Measurements from ENCODE around the gene GANC.

Gene GANC

DNA sequence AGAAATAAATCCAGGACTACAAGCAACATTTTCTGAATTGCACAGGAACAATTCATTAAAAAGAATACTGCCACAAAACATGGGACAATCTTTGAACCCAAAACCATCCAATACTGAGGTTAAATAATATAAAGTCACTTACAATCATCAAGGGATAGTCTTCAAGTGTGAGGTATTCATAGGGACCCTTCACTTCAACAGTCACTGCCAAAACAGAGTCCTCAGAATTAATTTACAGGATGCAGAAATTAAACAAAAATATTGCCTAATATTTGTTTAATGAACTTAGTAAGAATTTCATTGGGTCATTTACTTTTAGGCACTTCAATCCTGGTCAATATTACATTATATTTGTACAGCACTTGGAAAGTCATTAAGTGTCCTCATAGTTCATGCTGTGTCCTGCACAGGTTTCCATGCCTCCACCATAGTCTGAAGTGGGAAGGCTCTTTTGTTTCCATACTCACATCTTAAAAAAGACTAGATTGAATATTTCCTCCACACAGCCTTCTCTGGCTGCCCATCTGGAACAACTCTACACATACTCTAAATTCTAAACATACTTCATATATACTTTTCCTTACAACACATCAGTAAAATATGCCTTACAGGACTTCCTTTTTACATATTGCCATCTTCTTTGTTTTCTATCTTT lies 33.3 kb upstream of the GANC start:
- no peak for TF ChIP-seq EZH2phosphoT487 (IDR thresholded peaks at IDR 0.05; ENCODE audit: low read length)
- TF ChIP-seq, protein P1, sequence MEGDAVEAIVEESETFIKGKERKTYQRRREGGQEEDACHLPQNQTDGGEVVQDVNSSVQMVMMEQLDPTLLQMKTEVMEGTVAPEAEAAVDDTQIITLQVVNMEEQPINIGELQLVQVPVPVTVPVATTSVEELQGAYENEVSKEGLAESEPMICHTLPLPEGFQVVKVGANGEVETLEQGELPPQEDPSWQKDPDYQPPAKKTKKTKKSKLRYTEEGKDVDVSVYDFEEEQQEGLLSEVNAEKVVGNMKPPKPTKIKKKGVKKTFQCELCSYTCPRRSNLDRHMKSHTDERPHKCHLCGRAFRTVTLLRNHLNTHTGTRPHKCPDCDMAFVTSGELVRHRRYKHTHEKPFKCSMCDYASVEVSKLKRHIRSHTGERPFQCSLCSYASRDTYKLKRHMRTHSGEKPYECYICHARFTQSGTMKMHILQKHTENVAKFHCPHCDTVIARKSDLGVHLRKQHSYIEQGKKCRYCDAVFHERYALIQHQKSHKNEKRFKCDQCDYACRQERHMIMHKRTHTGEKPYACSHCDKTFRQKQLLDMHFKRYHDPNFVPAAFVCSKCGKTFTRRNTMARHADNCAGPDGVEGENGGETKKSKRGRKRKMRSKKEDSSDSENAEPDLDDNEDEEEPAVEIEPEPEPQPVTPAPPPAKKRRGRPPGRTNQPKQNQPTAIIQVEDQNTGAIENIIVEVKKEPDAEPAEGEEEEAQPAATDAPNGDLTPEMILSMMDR (IDR thresholded peaks at IDR 0.05; ENCODE audit: low read length) = no peak
- TF ChIP-seq EZH2 (optimal IDR thresholded peaks at IDR 0.05; ENCODE audit: low read depth, low read length) = no peak
- no peaks in the 10 kb centered on the region; the same call in 1 of the 2 replicates for H3K79me2 ChIP-seq (ENCODE audit: low read length)
- H3K9me2 ChIP-seq (replicated peaks; ENCODE audit: insufficient read depth, low read length) = no peaks in the 10 kb centered on the region
- H3K27ac ChIP-seq (ENCODE audit: low read length) = no peak overlapping the region
- no peaks in the 10 kb centered on the region for H4K20me1 ChIP-seq (ENCODE audit: insufficient read depth, low read length)
- DNase-seq = no peak
- no peaks in the 10 kb centered on the region for H3K27me3 ChIP-seq (replicated peaks; ENCODE audit: insufficient read depth, low read length)
- no peaks in the 10 kb centered on the region for H3K4me1 ChIP-seq (ENCODE audit: low read length)
- no peak overlapping the region for H3K9ac ChIP-seq (ENCODE audit: low read length)
- no peaks in the 10 kb centered on the region for H3K9me3 ChIP-seq (replicated peaks; ENCODE audit: insufficient read depth, low read length)
- H3K4me2 ChIP-seq (ENCODE audit: low read depth, low read length) = no peak overlapping the region
- H3K36me3 ChIP-seq (replicated peaks; ENCODE audit: insufficient read depth, low read length) = no peaks in the 10 kb centered on the region
- no peak overlapping the region for H2AFZ ChIP-seq (ENCODE audit: low read length)
- no peaks in the 10 kb centered on the region for H3F3A ChIP-seq (ENCODE audit: insufficient read depth, low read length)
- no peak overlapping the region for H3K4me3 ChIP-seq (ENCODE audit: low read length)

DNA sequence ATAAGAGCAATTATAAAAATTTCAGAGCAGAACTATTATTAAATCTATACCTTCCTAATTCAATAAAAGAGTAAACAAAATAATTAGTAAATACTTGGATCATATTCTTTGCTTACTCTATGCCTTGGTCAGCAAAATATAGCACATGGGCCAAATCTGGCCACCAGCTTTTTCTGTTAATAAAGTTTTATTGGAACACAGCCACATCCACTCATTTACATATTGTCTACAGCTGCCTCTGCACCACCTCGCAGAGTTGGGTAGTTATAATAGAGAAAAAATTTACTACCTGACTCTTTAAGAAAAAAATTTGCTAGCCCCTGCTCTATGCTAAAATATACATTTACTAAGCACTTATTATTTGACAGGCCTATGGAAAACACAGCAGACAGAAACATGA lies 32.2 kb upstream of the GANC start:
- Histone ChIP-seq H3K36me3 (replicated peaks; ENCODE audit: insufficient read depth, low read length) (no peaks in the 10 kb centered on the region), H3K27me3 (replicated peaks; ENCODE audit: insufficient read depth, low read length) (no peaks in the 10 kb centered on the region), H4K20me1 (ENCODE audit: insufficient read depth, low read length) (no peaks in the 10 kb centered on the region), H3K4me1 (ENCODE audit: low read length) (no peaks in the 10 kb centered on the region), H3K9me3 (replicated peaks; ENCODE audit: insufficient read depth, low read length) (no peaks in the 10 kb centered on the region), H3F3A (ENCODE audit: insufficient read depth, low read length) (no peaks in the 10 kb centered on the region), H3K9me2 (replicated peaks; ENCODE audit: insufficient read depth, low read length) (no peaks in the 10 kb centered on the region), H2AFZ (ENCODE audit: low read length) (no peak overlapping the region), H3K27ac (ENCODE audit: low read length) (no peak overlapping the region), H3K4me3 (ENCODE audit: low read length) (no peak overlapping the region), H3K9ac (ENCODE audit: low read length) (no peak overlapping the region), H3K79me2 (ENCODE audit: low read length) (no peaks in the 10 kb centered on the region; the same call in 1 of the 2 replicates), H3K4me2 (ENCODE audit: low read depth, low read length) (no peak overlapping the region)
- no peak for DNase-seq
- TF ChIP-seq EZH2phosphoT487 (IDR thresholded peaks at IDR 0.05; ENCODE audit: low read length) = no peak
- TF ChIP-seq, protein P1 (IDR thresholded peaks at IDR 0.05; ENCODE audit: low read length) = no peak
- no peak for TF ChIP-seq EZH2 (optimal IDR thresholded peaks at IDR 0.05; ENCODE audit: low read depth, low read length)

DNA sequence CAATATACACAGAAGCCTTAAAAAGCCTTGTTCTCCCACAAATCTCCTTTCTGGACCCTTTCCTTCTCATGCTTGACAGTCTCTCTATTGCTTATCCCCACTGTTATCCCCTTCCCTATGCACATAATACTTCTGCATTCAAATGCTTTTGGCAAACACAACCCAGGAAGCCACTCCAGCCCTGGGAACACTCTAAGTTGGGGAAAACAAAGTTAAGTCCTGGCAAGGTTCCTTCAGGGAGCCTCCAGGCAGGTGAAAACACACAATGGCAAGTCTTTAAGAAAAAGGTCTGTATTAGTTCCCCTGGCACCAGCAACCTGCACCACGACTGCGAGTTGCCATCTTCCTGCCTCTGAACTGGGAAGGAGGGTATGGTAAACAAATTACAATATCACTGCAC lies 19.7 kb upstream of the GANC start:
- H3K27me3 ChIP-seq (replicated peaks; ENCODE audit: insufficient read depth, low read length) = no peaks in the 10 kb centered on the region
- no peak overlapping the region for H3K4me3 ChIP-seq (ENCODE audit: low read length)
- no peak overlapping the region for H2AFZ ChIP-seq (ENCODE audit: low read length)
- no peak overlapping the region for H3K27ac ChIP-seq (ENCODE audit: low read length)
- DNase-seq = no peak
- H3K4me2 ChIP-seq (ENCODE audit: low read depth, low read length) = no peak overlapping the region
- no peaks in the 10 kb centered on the region for H4K20me1 ChIP-seq (ENCODE audit: insufficient read depth, low read length)
- no peaks in the 10 kb centered on the region for H3K4me1 ChIP-seq (ENCODE audit: low read length)
- H3F3A ChIP-seq (ENCODE audit: insufficient read depth, low read length) = no peaks in the 10 kb centered on the region
- TF ChIP-seq EZH2 (optimal IDR thresholded peaks at IDR 0.05; ENCODE audit: low read depth, low read length) (no peak), EZH2phosphoT487 (IDR thresholded peaks at IDR 0.05; ENCODE audit: low read length) (no peak)
- TF ChIP-seq, protein P1 (IDR thresholded peaks at IDR 0.05; ENCODE audit: low read length) = no peak
- no peaks in the 10 kb centered on the region for H3K9me2 ChIP-seq (replicated peaks; ENCODE audit: insufficient read depth, low read length)
- no peaks in the 10 kb centered on the region; the same call in 1 of the 2 replicates for H3K79me2 ChIP-seq (ENCODE audit: low read length)
- H3K36me3 ChIP-seq (replicated peaks; ENCODE audit: insufficient read depth, low read length) = no peaks in the 10 kb centered on the region; the same call in none of the 2 replicates
- no peak overlapping the region for H3K9ac ChIP-seq (ENCODE audit: low read length)
- no peaks in the 10 kb centered on the region for H3K9me3 ChIP-seq (replicated peaks; ENCODE audit: insufficient read depth, low read length)

All from MM.1S (cell line).